Thymus (tissue), 11 donors: Measurements from ENCODE around the gene CCL23. TPM values are rescaled to one million over a fixed set of nuclear protein-coding genes. Genes with fewer than 3 reads are reported as not detected.
"Not testable (repeated sequence)": the region's sequence is repeated elsewhere in the genome, so short reads cannot be mapped to it uniquely, and the experiment has no call there.

ENCODE experiments used
- DNase-seq, 9 donors: peaks; one replicate each; pipeline ENCODE4 v3.0.0-alpha.2; 2013; ENCODE audit warnings: low spot score in 9 of 9, low read depth in 6 of 9, missing footprints in 1 of 9
- H3K27ac ChIP-seq, 2 donors: one replicate each; pipeline ENCODE4 v1.5.1; 2013; ENCODE audit warnings: control low read depth in 1 of 2, low read depth in 1 of 2, low read length in 1 of 2, mild to moderate bottlenecking in 1 of 2, moderate library complexity in 1 of 2
- H3K27me3 ChIP-seq, 2 donors: one replicate each; pipeline ENCODE4 v1.5.1; 2013; ENCODE audit warnings: low read length in 1 of 2; ENCODE audit not compliant: control insufficient read depth in 2 of 2, insufficient read depth in 1 of 2
- H3K36me3 ChIP-seq, 2 donors: one replicate each; pipeline ENCODE4 v1.5.1; 2013; ENCODE audit warnings: low read length in 1 of 2, mild to moderate bottlenecking in 1 of 2, moderate library complexity in 1 of 2; ENCODE audit not compliant: control insufficient read depth in 2 of 2, insufficient read depth in 2 of 2
- H3K4me1 ChIP-seq, 2 donors: one replicate each; pipeline ENCODE4 v1.5.1; 2013; ENCODE audit warnings: low read length in 2 of 2; ENCODE audit not compliant: control insufficient read depth in 2 of 2, insufficient read depth in 2 of 2
- H3K4me3 ChIP-seq, 2 donors: one replicate each; pipeline ENCODE4 v1.5.1; 2013; ENCODE audit warnings: low read length in 2 of 2, control low read depth in 1 of 2, mild to moderate bottlenecking in 1 of 2
- H3K9me3 ChIP-seq, 2 donors: one replicate each; pipeline ENCODE4 v1.5.1; 2013; ENCODE audit warnings: low read length in 1 of 2, mild to moderate bottlenecking in 1 of 2; ENCODE audit not compliant: control insufficient read depth in 2 of 2, insufficient read depth in 1 of 2
- WGBS: extraction: QIAGEN DNeasy Blood & Tissue Kit; methylation state at CpG from one replicate; pipeline ENCODE4 v1.1.7; 2013; 5-methylcytosine and 5-hydroxymethylcytosine counted together
- polyA plus RNA-seq: library from polyadenylated mRNA; stranded (reverse); fragments of 200-250 nt; gene quantifications from one replicate; pipeline ENCODE4 v1.2.3, GENCODE V29; 2013
- total RNA-seq: library from RNA; stranded (reverse); fragments of 120-200 nt; gene quantifications from one replicate; pipeline ENCODE4 v1.2.4, GENCODE V29; 2013
- donor health status: healthy.

Gene CCL23
- total and polyA plus RNA-seq, 2 donors: 0.61 to 4.2 TPM

- H3K36me3 ChIP-seq, H3K27ac ChIP-seq, H3K4me3 ChIP-seq, H3K4me1 ChIP-seq, H3K27me3 ChIP-seq, DNase-seq, H3K9me3 ChIP-seq: not testable (repeated sequence)
- WGBS: 96% methylated on average over 4 of the region's 4 CpGs
These were observed 1.9 kb downstream of the CCL23 start for GRCh38 chr17:36015895-36016294.

- no peak for DNase-seq
- H3K36me3 ChIP-seq: no peaks in the 10 kb centered on the region
- no peaks in the 10 kb centered on the region for H3K27me3 ChIP-seq
- H3K4me3 ChIP-seq: no peak overlapping the region
- H3K9me3 ChIP-seq: peaks cover 0 to 1% of the 10 kb centered on the region in 2 donors
- H3K4me1 ChIP-seq: no peaks in the 10 kb centered on the region
- WGBS: 93% methylated on average over 5 of the region's 5 CpGs
- no peak overlapping the region for H3K27ac ChIP-seq
These were observed 2.8 kb downstream of the CCL23 start for GRCh38 chr17:36014946-36015345.

GRCh38 chr17:36011201-36011600 is 6.6 kb downstream of the CCL23 start:
- H3K4me1 ChIP-seq: no peaks in the 10 kb centered on the region
- H3K9me3 ChIP-seq: peaks cover 3 to 14% of the 10 kb centered on the region in 2 donors
- 94% methylated on average over 2 of the region's 2 CpGs for WGBS
- no peak overlapping the region for H3K4me3 ChIP-seq
- H3K27me3 ChIP-seq: no peaks in the 10 kb centered on the region
- H3K36me3 ChIP-seq: no peaks in the 10 kb centered on the region
- DNase-seq: no peak
- H3K27ac ChIP-seq: no peak overlapping the region

GRCh38 chr17:36008998-36009665 is 8.6 kb downstream of the CCL23 start:
- H3K27me3 ChIP-seq: no peaks in the 10 kb centered on the region
- H3K4me3 ChIP-seq: no peak overlapping the region
- H3K27ac ChIP-seq: no peak overlapping the region
- H3K36me3 ChIP-seq: no peaks in the 10 kb centered on the region
- 93% methylated on average over 14 of the region's 14 CpGs for WGBS
- H3K9me3 ChIP-seq: peaks cover 3 to 14% of the 10 kb centered on the region in 2 donors
- no peaks in the 10 kb centered on the region for H3K4me1 ChIP-seq
- no peak for DNase-seq

- Histone ChIP-seq H3K9me3 (peaks cover 2 to 13% of the 10 kb centered on the region in 2 donors), H3K4me1 (no peaks in the 10 kb centered on the region), H3K27me3 (no peaks in the 10 kb centered on the region), H3K4me3 (no peak overlapping the region), H3K36me3 (no peaks in the 10 kb centered on the region), H3K27ac (no peak overlapping the region)
- 27% methylated on average over 4 of the region's 4 CpGs for WGBS
- DNase-seq: no peak
These were observed 13.1 kb downstream of the CCL23 start for GRCh38 chr17:36004594-36005108.

- Histone ChIP-seq H3K27me3 (no peaks in the 10 kb centered on the region), H3K4me3 (no peak overlapping the region)
- WGBS: 94% methylated on average over 7 of the region's 7 CpGs
These were observed 15.1 kb downstream of the CCL23 start for GRCh38 chr17:36002631-36003030.

GRCh38 chr17:36001862-36002603 is 15.7 kb downstream of the CCL23 start:
- 96% methylated on average over 6 of the region's 6 CpGs for WGBS
- Histone ChIP-seq H3K4me3 (no peak overlapping the region), H3K9me3 (no peaks in the 10 kb centered on the region), H3K36me3 (no peaks in the 10 kb centered on the region), H3K27me3 (no peaks in the 10 kb centered on the region), H3K27ac (no peak overlapping the region), H3K4me1 (no peaks in the 10 kb centered on the region)
- no peak for DNase-seq

More at GRCh38 chr17:36002631-36003030, 15.1 kb downstream of the CCL23 start:
- no peaks in the 10 kb centered on the region for H3K9me3 ChIP-seq
- H3K27ac ChIP-seq: no peak overlapping the region
- no peaks in the 10 kb centered on the region for H3K36me3 ChIP-seq
- H3K4me1 ChIP-seq: no peaks in the 10 kb centered on the region
- DNase-seq: no peak

- H3K27ac ChIP-seq: no peak within 1 kb of the TSS
- 92% methylated on average over 6 of the region's 6 CpGs for WGBS
- no peaks in the 10 kb centered on the region for H3K9me3 ChIP-seq
- no peak within 1 kb of the TSS for H3K4me3 ChIP-seq
- no peak for DNase-seq
- no peaks in the 10 kb centered on the region for H3K36me3 ChIP-seq
- no peaks in the 10 kb centered on the region for H3K4me1 ChIP-seq
- H3K27me3 ChIP-seq: no peaks in the 10 kb centered on the region
These were observed 16.5 kb downstream of the CCL23 start, which contains the start of gene CCL15 for GRCh38 chr17:36001110-36001771. CCL15 (minus strand) TSS chr17:36001553; CDS start chr17:36001492, 61 bp downstream.

GRCh38 chr17:36000732-36001109 is 17.1 kb downstream of the CCL23 start:
- Histone ChIP-seq H3K27me3 (no peaks in the 10 kb centered on the region), H3K4me3 (no peak overlapping the region), H3K4me1 (no peaks in the 10 kb centered on the region), H3K27ac (no peak overlapping the region), H3K36me3 (no peaks in the 10 kb centered on the region), H3K9me3 (no peaks in the 10 kb centered on the region)
- DNase-seq: no peak
- WGBS: 93% methylated on average over 6 of the region's 6 CpGs
